ENCODE results near the gene STK32C.

DNA sequence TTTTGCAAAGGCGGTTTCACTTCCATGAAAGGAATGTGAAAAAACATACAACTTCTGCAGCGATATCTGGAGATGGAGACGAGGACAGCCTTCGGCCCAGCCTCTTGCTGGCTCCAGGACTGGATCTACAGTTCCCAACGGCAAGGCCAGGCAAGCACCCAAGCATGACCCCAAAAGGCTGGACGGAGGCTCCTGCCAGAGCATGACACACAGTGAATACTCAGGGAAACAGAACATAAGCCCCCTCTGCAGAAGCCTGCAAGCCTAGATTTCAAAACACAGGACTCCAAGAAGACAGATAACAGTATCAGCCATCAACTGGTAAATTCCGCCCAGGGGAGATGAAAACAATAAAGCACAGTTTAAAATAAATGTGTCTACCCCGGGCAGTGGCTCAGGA, 21.0 kb upstream of the STK32C start:
- TF ChIP-seq, protein P1, sequence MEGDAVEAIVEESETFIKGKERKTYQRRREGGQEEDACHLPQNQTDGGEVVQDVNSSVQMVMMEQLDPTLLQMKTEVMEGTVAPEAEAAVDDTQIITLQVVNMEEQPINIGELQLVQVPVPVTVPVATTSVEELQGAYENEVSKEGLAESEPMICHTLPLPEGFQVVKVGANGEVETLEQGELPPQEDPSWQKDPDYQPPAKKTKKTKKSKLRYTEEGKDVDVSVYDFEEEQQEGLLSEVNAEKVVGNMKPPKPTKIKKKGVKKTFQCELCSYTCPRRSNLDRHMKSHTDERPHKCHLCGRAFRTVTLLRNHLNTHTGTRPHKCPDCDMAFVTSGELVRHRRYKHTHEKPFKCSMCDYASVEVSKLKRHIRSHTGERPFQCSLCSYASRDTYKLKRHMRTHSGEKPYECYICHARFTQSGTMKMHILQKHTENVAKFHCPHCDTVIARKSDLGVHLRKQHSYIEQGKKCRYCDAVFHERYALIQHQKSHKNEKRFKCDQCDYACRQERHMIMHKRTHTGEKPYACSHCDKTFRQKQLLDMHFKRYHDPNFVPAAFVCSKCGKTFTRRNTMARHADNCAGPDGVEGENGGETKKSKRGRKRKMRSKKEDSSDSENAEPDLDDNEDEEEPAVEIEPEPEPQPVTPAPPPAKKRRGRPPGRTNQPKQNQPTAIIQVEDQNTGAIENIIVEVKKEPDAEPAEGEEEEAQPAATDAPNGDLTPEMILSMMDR (IDR thresholded peaks at IDR 0.05): no peak
- no peak for TF ChIP-seq POLR2AphosphoS5 (IDR thresholded peaks at IDR 0.05)
